Endothelial cell of umbilical vein (primary cell): ENCODE measurements around the gene DVL1. TPM values are rescaled to one million over a fixed set of nuclear protein-coding genes. Genes with fewer than 3 reads are reported as not detected.

ENCODE experiments used
- BruUV-seq: library from RNA; stranded (reverse); fragments of 400-500 nt; replicated peaks from 2 replicates; lab custom pipeline; 2021; lab: Mats Ljungman, UMichigan
- CTCF ChIA-PET: fragments of 300-600, 350-600 bp; sonication (Branson Sonifier 250); formaldehyde crosslinking; loops from one replicate; lab custom pipeline; 2021; ENCODE audit warnings: antibody characterized with exemption, inconsistent platforms; lab: Charles Lee
- POLR2A ChIA-PET: fragments of 300-600, 350-600 bp; sonication (Branson Sonifier 250); formaldehyde crosslinking; loops from one replicate; lab custom pipeline; 2021; ENCODE audit warnings: antibody characterized with exemption, inconsistent platforms; lab: Charles Lee
- DNase-seq: peaks from one replicate; pipeline ENCODE4 v3.0.0-alpha.2; 2011; ENCODE audit warnings: low read depth, low spot score
- FAIRE-seq: peaks from 2 replicates; lab custom pipeline; 2011; peaks lifted over from hg19 to GRCh38; lab: Jason Lieb, UNC
- H2AFZ ChIP-seq: 2 replicates; pipeline ENCODE4 v1.6.0; 2012; ENCODE audit warnings: low read depth, low read length, control low read depth, inconsistent platforms
- H3K27ac ChIP-seq: 2 replicates; pipeline ENCODE4 v1.5.1; 2011; ENCODE audit warnings: low read depth, mild to moderate bottlenecking, control low read depth, low read length, moderate library complexity; ENCODE audit not compliant: insufficient read depth
- H3K27me3 ChIP-seq, 2 experiments: 2 replicates each; pipeline versions ENCODE4 v1.6.0 to v1.6.1; 2011; ENCODE audit warnings: low read length in 2 of 2, mixed read lengths in 1 of 2; ENCODE audit not compliant: control insufficient read depth in 2 of 2, insufficient read depth in 2 of 2
- H3K36me3 ChIP-seq, 2 experiments: 2 replicates in 1 of 2; 3 replicates in 1 of 2; pipeline ENCODE4 v1.5.1; 2011; ENCODE audit warnings: low read length in 2 of 2, mild to moderate bottlenecking in 1 of 2, moderate library complexity in 1 of 2; ENCODE audit not compliant: control insufficient read depth in 2 of 2, insufficient read depth in 2 of 2; ENCODE audit errors: extremely low read depth in 1 of 2
- H3K4me1 ChIP-seq: 3 replicates; pipeline ENCODE4 v1.5.1; 2011; ENCODE audit warnings: mild to moderate bottlenecking, low read length; ENCODE audit not compliant: control insufficient read depth, insufficient read depth; ENCODE audit errors: extremely low read depth
- H3K4me2 ChIP-seq: 2 replicates; pipeline ENCODE4 v1.6.1; 2011; ENCODE audit warnings: low read length, control low read depth, mixed read lengths; ENCODE audit not compliant: insufficient read depth
- H3K4me3 ChIP-seq, 3 experiments: fragments of 200-600 bp in 1 of 3; sonication (generic), shearing (Covaris generic) in 1 of 3; replicated peaks in 1 of 3; 2 replicates each; pipeline ENCODE4 v1.5.1; 2011 to 2016; ENCODE audit warnings: control low read depth in 3 of 3, low read length in 3 of 3, mild to moderate bottlenecking in 2 of 3, inconsistent platforms in 1 of 3, low read depth in 1 of 3, moderate library complexity in 1 of 3; ENCODE audit not compliant: insufficient read depth in 1 of 3
- H3K79me2 ChIP-seq: 2 replicates; pipeline ENCODE4 v1.6.0; 2012; ENCODE audit warnings: low read length, inconsistent platforms; ENCODE audit not compliant: control insufficient read depth, insufficient read depth
- H3K9ac ChIP-seq: replicated peaks from 2 replicates; pipeline ENCODE3; 2011; ENCODE audit warnings: low read length, control low read depth; ENCODE audit not compliant: insufficient read depth; ENCODE audit errors: extremely low read depth
- H3K9me1 ChIP-seq: replicated peaks from 3 replicates; pipeline ENCODE4 v1.6.0; 2011; ENCODE audit warnings: mild to moderate bottlenecking, low read length; ENCODE audit not compliant: control insufficient read depth, insufficient read depth; ENCODE audit errors: extremely low read depth
- H3K9me3 ChIP-seq: replicated peaks from 2 replicates; pipeline ENCODE4 v1.5.1; 2012; ENCODE audit warnings: low read length, inconsistent platforms; ENCODE audit not compliant: control insufficient read depth, insufficient read depth
- H4K20me1 ChIP-seq: replicated peaks from 2 replicates; pipeline ENCODE3; 2011; ENCODE audit warnings: mild to moderate bottlenecking, low read length; ENCODE audit not compliant: control insufficient read depth, insufficient read depth; ENCODE audit errors: extremely low read depth
- CTCF ChIP-seq, 2 donors: IDR thresholded peaks; 1 replicate in 1 of 2; 2 replicates in 1 of 2; pipeline ENCODE4 v1.5.1; 2011; ENCODE audit warnings: low read length in 2 of 2, mild to moderate bottlenecking in 2 of 2, moderate library complexity in 2 of 2, control low read depth in 1 of 2, inconsistent platforms in 1 of 2, low read depth in 1 of 2; ENCODE audit not compliant: insufficient read depth in 1 of 2; ENCODE audit errors: extremely low read depth in 1 of 2
- EZH2 ChIP-seq: IDR thresholded peaks from 2 replicates; pipeline ENCODE4 v1.6.1; 2012; ENCODE audit warnings: borderline replicate concordance, low read depth, mild to moderate bottlenecking, moderate library complexity, low read length, inconsistent platforms; ENCODE audit not compliant: severe bottlenecking
- FOS ChIP-seq: IDR thresholded peaks from 2 replicates; pipeline ENCODE4 v1.6.1; 2011; ENCODE audit warnings: mild to moderate bottlenecking, low read length, moderate library complexity, borderline replicate concordance; ENCODE audit not compliant: insufficient read depth
- GATA2 ChIP-seq: IDR thresholded peaks from 2 replicates; pipeline ENCODE4 v1.7.0; 2011; ENCODE audit warnings: low read depth, mild to moderate bottlenecking, moderate library complexity, mixed read lengths, low read length; ENCODE audit not compliant: insufficient read length, insufficient read depth
- JUN ChIP-seq: IDR thresholded peaks from 2 replicates; pipeline ENCODE4 v1.6.1; 2011; ENCODE audit warnings: borderline replicate concordance, low read depth; ENCODE audit not compliant: insufficient read length, insufficient read depth
- MAX ChIP-seq: IDR thresholded peaks from 2 replicates; pipeline ENCODE4 v1.6.1; 2011; ENCODE audit not compliant: insufficient read depth, insufficient read length
- MYC ChIP-seq: IDR thresholded peaks from one replicate; pipeline ENCODE4 v1.6.1; 2011; ENCODE audit warnings: mild to moderate bottlenecking, low read depth, low read length
- POLR2A ChIP-seq: IDR thresholded peaks from 2 replicates; pipeline ENCODE4 v1.6.1; 2012; ENCODE audit warnings: low read depth, mild to moderate bottlenecking, control low read depth, low read length
- POLR2AphosphoS5 ChIP-seq: IDR thresholded peaks from 2 replicates; pipeline ENCODE4 v1.6.1; 2012; ENCODE audit warnings: low read depth, mild to moderate bottlenecking, control low read depth, low read length, moderate library complexity; ENCODE audit not compliant: insufficient read depth
- dilution Hi-C: fragments of 300-500 bp; cut with MboI; formaldehyde crosslinking; loops from one replicate; pipeline ENCODE4 v1.15.0; 2019; ENCODE audit warnings: low sequenced_read_pairs; ENCODE audit not compliant: extremely low pct_ligation_motif_present
- intact Hi-C: fragments of 100-400 bp; cut with micrococcal nuclease; formaldehyde crosslinking; loops from one replicate; pipeline ENCODE4 v1.10.0; 2022
- polyA plus RNA-seq, 4 experiments: library from polyadenylated mRNA; depleted of rRNA in 3 of 4; stranded (reverse) in 3 of 4; unstranded in 1 of 4; fragments of >200 nt; gene quantifications; 2 replicates each; pipeline versions ENCODE4 v1.2.1 to v1.2.3, GENCODE V29; 2011 to 2012; ENCODE audit warnings: missing spikeins in 1 of 4
- total RNA-seq: library from RNA; stranded (reverse); gene quantifications from 2 replicates; pipeline ENCODE4 v1.2.3, GENCODE V29; 2021

DVL1 gene
- total and polyA plus RNA-seq, 2 donors (not counting 3 experiments of a cell fraction or from before 2014, with no cell fraction given) = 26.8 to 36.5 TPM

GRCh38 chr1:1287288-1288110, 61.7 kb downstream of the DVL1 start:
- dilution Hi-C loops = no loop called here

More at GRCh38 chr1:1287288-1288110, 61.7 kb downstream of the DVL1 start:
- BruUV-seq = no TSS peak
- no peaks in the 10 kb centered on the region for H3K9me3 ChIP-seq
- H3K4me2 ChIP-seq = no peak overlapping the region
- H4K20me1 ChIP-seq = no peaks in the 10 kb centered on the region
- H2AFZ ChIP-seq = no peak overlapping the region
- H3K79me2 ChIP-seq = no peaks in the 10 kb centered on the region
- ChIA-PET CTCF (interaction anchor here (1.9 kb wide), 1 partner anchor 165 kb away, joined by 12 read pairs; no protein-coding TSS in a partner anchor), POLR2A (no interaction called here)
- H3K36me3 ChIP-seq = no peaks in the 10 kb centered on the region
- FAIRE-seq (no peak), DNase-seq (no peak)
- no peaks in the 10 kb centered on the region for H3K27me3 ChIP-seq
- TF ChIP-seq MYC (no peak), POLR2AphosphoS5 (no peak), MAX (no peak), EZH2 (no peak), GATA2 (no peak), FOS (no peak), JUN (no peak), POLR2A (no peak), CTCF (IDR thresholded peaks at IDR 0.05; ENCODE audit: extremely low read depth in 1 of 2, insufficient read depth in 1 of 2, low read depth in 1 of 2, low read length in 2 of 2) (no peak)
- H3K4me1 ChIP-seq = peaks cover under 1% of the 10 kb centered on the region
- no peaks in the 10 kb centered on the region for H3K9me1 ChIP-seq
- H3K9ac ChIP-seq = no peak overlapping the region
- H3K4me3 ChIP-seq = no peak overlapping the region
- intact Hi-C loops = no loop called here
- no peak overlapping the region for H3K27ac ChIP-seq
